Naive thymus-derived CD4-positive, alpha-beta T cell (primary cell): Measurements from ENCODE around the gene ENTPD6. TPM values are rescaled to one million over a fixed set of nuclear protein-coding genes. Genes with fewer than 3 reads are reported as not detected.
A peak's percentile ranks its signal among the peaks of the same experiment; 100 is the strongest.

Source experiments
- ATAC-seq: fragments of 150-1000 bp; cut with Tn5 transposase; 2 replicates; pipeline ENCODE4 v1.10.0; 2021; ENCODE audit warnings: mild to moderate bottlenecking, moderate library complexity
- CTCF ChIA-PET: fragments of 350-600 bp; sonication (Branson Sonifier 250); formaldehyde crosslinking; loops from one replicate; lab custom pipeline; 2021; ENCODE audit warnings: antibody characterized with exemption; lab: Charles Lee
- POLR2A ChIA-PET: fragments of 350-600 bp; sonication (Branson Sonifier 250); formaldehyde crosslinking; loops from one replicate; lab custom pipeline; 2021; ENCODE audit warnings: antibody characterized with exemption, inconsistent platforms; lab: Charles Lee
- DNase-seq, 9 donors: peaks; one replicate each; pipeline versions ENCODE4 v3.0.0 to v3.0.0-alpha.2; 2020 to 2022; ENCODE audit warnings: mixed read lengths in 1 of 9
- H3K27ac ChIP-seq: one replicate; pipeline ENCODE4 v1.7.0; 2013; ENCODE audit warnings: mild to moderate bottlenecking, low read depth, low read length, moderate library complexity
- H3K27me3 ChIP-seq, 2 donors: one replicate each; pipeline ENCODE4 v1.7.0; 2013; ENCODE audit warnings: low read length in 2 of 2, mild to moderate bottlenecking in 2 of 2, moderate library complexity in 2 of 2; ENCODE audit not compliant: control insufficient read depth in 2 of 2, insufficient read depth in 2 of 2
- H3K36me3 ChIP-seq, 3 experiments: 1 replicate in 2 of 3; 2 replicates in 1 of 3; pipeline ENCODE4 v1.7.0; 2013; ENCODE audit warnings: low read length in 3 of 3, mild to moderate bottlenecking in 3 of 3, moderate library complexity in 1 of 3; ENCODE audit not compliant: insufficient read depth in 3 of 3, control insufficient read depth in 2 of 3
- H3K4me1 ChIP-seq, 2 donors: one replicate each; pipeline ENCODE4 v1.7.0; 2013; ENCODE audit warnings: low read length in 2 of 2, mild to moderate bottlenecking in 2 of 2, moderate library complexity in 1 of 2; ENCODE audit not compliant: control insufficient read depth in 2 of 2, insufficient read depth in 2 of 2
- H3K4me3 ChIP-seq: 2 replicates; pipeline ENCODE4 v1.7.0; 2013; ENCODE audit warnings: mild to moderate bottlenecking, low read length
- H3K9me3 ChIP-seq, 3 experiments: 1 replicate in 2 of 3; 2 replicates in 1 of 3; pipeline ENCODE4 v1.7.0; 2013; ENCODE audit warnings: low read length in 3 of 3; ENCODE audit not compliant: control insufficient read depth in 2 of 3
- H3K27ac Mint-ChIP-seq, 9 donors: one replicate each; pipeline ENCODE4 v1.8.0; 2020 to 2022; ENCODE audit warnings: mixed read lengths in 9 of 9, mild to moderate bottlenecking in 8 of 9, moderate library complexity in 5 of 9, inconsistent platforms in 2 of 9
- H3K27me3 Mint-ChIP-seq, 5 donors: one replicate each; pipeline ENCODE4 v1.8.0; 2021 to 2022; ENCODE audit warnings: mixed read lengths in 5 of 5, mild to moderate bottlenecking in 1 of 5
- H3K36me3 Mint-ChIP-seq, 5 donors: one replicate each; pipeline ENCODE4 v1.8.0; 2020 to 2022; ENCODE audit warnings: mixed read lengths in 5 of 5, mild to moderate bottlenecking in 3 of 5, inconsistent platforms in 1 of 5
- H3K4me1 Mint-ChIP-seq, 7 donors: one replicate each; pipeline ENCODE4 v1.8.0; 2020 to 2022; ENCODE audit warnings: mixed read lengths in 7 of 7, mild to moderate bottlenecking in 3 of 7, inconsistent platforms in 1 of 7
- H3K4me3 Mint-ChIP-seq, 10 donors: one replicate each; pipeline ENCODE4 v1.8.0; 2020 to 2022; ENCODE audit warnings: mild to moderate bottlenecking in 10 of 10, mixed read lengths in 10 of 10, moderate library complexity in 6 of 10, inconsistent platforms in 2 of 10
- H3K9me3 Mint-ChIP-seq, 11 donors: one replicate each; pipeline ENCODE4 v1.8.0; 2020 to 2022; ENCODE audit warnings: mixed read lengths in 11 of 11, mild to moderate bottlenecking in 4 of 11, inconsistent platforms in 1 of 11, moderate library complexity in 1 of 11
- intact Hi-C, 2 donors: fragments of 100-400 bp; cut with micrococcal nuclease; formaldehyde crosslinking; loops; one replicate each; pipeline ENCODE4 v1.15.1; 2023
- polyA plus RNA-seq, 2 donors: library from polyadenylated mRNA; unstranded; fragments of 300-500 nt; fragmentation: Illumina TruSeq; gene quantifications; one replicate each; pipeline ENCODE4 v1.2.3, GENCODE V29; 2021
- total RNA-seq, 6 experiments: library from RNA in 5 of 6; stranded (reverse) in 5 of 6; gene quantifications; 1 replicate in 5 of 6; 2 replicates in 1 of 6; pipeline ENCODE4 v1.2.3 and lab custom pipeline; 2021 to 2026

The ENTPD6 gene
- total and polyA plus RNA-seq, 7 experiments from 2014 or later, result 41.1 to 108 (median 68.6) TPM

DNA sequence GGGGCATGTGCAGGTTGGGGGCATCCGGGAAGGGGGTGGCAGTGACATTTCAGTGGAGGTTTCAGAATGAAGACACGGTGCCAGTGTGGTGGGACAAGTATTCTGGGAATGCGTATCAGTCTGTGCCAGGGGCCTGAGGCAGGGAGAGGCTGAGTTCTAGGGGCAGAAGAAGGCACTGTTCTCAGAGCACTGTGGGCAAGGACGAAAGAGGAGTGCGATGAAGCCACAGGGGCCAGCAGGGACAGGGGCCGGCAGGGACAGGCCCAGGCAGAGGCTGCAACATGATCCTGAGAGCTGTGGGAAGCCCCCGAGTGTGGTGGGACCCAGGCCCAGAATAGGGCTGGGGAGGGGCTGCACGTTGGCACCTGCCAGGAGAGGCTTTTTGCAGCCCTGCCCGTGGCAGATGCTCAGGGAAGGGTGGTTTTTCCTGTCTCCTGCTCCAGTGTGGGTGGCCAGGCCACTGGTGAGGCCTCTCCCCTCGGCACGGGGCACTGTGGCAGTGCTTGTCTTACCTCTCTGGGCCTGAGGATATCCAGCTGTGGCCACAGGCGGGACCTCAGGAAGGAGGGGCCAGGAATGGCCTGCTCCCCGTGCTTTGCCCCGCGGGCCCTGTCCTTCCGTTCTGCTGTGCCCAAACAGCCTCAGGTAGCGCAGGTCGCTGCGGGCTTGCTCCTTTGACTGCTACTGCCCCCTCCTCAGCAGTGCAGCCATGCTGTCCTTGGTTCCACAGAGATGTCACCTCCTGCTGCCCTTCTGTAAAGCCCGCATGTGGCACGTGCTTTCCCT lies 10.0 kb downstream of the ENTPD6 start:
- Histone ChIP-seq H3K4me1 (no peaks in the 10 kb centered on the region), H3K36me3 (peaks cover 0 to 14% (median 0%) of the 10 kb centered on the region in 3 experiments), H3K27me3 (no peaks in the 10 kb centered on the region), H3K9me3 (no peaks in the 10 kb centered on the region), H3K4me3 (no peak overlapping the region), H3K27ac (no peak overlapping the region)
- peaks cover 0 to 12% (median 5%) of the 10 kb centered on the region in 5 donors for H3K36me3 Mint-ChIP-seq
- ChIA-PET CTCF (no interaction called here), POLR2A (interaction anchor here (1.3 kb wide), 1 partner anchor 11 kb away, joined by 3 read pairs; no protein-coding TSS in a partner anchor)
- H3K27me3 Mint-ChIP-seq, result no peaks in the 10 kb centered on the region
- intact Hi-C loops, result no loop called here
- H3K27ac Mint-ChIP-seq, result peak overlapping the region in 1 of 9 donors; percentile 82
- ATAC-seq, result no peak
- no peaks in the 10 kb centered on the region for H3K9me3 Mint-ChIP-seq
- no peak for DNase-seq
- no peak overlapping the region for H3K4me3 Mint-ChIP-seq
- H3K4me1 Mint-ChIP-seq, result peaks cover 6 to 46% (median 31%) of the 10 kb centered on the region in 7 donors

DNA sequence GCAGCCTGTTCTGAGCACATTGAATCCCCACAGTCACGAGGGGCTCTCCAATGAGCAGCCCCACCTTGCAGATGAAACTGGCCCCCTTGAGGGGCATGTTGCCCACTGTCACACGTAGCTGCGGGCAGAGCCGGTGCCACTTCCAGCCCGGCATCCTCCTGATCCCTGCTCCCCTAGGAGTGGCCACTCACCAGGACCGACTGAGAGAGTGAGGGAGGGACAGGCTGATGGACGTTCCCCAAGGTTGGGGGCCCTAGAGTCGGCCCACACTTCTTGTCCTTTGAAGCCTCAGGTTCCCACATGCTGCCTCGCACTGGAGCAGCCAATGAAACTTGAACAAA lies 10.5 kb downstream of the ENTPD6 start:
- Mint-ChIP-seq H3K4me1 (peaks cover 4 to 40% (median 25%) of the 10 kb centered on the region in 7 donors), H3K27me3 (no peaks in the 10 kb centered on the region), H3K27ac (no peak overlapping the region), H3K36me3 (peaks cover 0 to 12% (median 4%) of the 10 kb centered on the region in 5 donors), H3K4me3 (no peak overlapping the region), H3K9me3 (no peaks in the 10 kb centered on the region)
- H3K27me3 ChIP-seq, result no peaks in the 10 kb centered on the region
- intact Hi-C loops, result no loop called here
- peaks cover 0 to 19% (median 0%) of the 10 kb centered on the region in 3 experiments for H3K36me3 ChIP-seq
- ChIA-PET POLR2A (no interaction called here), CTCF (no interaction called here)
- DNase-seq, result no peak
- H3K27ac ChIP-seq, result no peak overlapping the region
- no peaks in the 10 kb centered on the region for H3K9me3 ChIP-seq
- H3K4me3 ChIP-seq, result no peak overlapping the region
- ATAC-seq, result no peak
- no peaks in the 10 kb centered on the region for H3K4me1 ChIP-seq

DNA sequence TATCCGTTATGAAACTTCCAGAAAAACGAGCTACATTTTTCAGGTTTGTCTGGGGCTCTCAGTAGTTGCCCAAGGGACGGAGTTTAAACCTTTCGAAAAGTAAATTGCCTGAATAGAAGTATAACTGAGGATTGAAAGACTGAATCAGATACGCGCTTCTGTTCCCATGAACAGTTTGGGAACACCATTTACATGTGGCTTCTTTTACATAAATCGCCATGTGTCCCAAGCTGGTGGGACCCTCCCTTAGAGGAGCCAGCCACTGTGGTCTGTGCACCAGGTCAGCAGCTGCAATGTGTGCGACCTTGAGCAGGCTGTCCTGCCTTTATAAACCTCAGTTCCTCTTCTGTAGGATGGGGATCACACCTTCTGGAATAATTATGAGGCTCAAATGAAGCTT lies 11.0 kb downstream of the ENTPD6 start:
- Mint-ChIP-seq H3K9me3 (no peaks in the 10 kb centered on the region), H3K4me3 (no peak overlapping the region)

DNA sequence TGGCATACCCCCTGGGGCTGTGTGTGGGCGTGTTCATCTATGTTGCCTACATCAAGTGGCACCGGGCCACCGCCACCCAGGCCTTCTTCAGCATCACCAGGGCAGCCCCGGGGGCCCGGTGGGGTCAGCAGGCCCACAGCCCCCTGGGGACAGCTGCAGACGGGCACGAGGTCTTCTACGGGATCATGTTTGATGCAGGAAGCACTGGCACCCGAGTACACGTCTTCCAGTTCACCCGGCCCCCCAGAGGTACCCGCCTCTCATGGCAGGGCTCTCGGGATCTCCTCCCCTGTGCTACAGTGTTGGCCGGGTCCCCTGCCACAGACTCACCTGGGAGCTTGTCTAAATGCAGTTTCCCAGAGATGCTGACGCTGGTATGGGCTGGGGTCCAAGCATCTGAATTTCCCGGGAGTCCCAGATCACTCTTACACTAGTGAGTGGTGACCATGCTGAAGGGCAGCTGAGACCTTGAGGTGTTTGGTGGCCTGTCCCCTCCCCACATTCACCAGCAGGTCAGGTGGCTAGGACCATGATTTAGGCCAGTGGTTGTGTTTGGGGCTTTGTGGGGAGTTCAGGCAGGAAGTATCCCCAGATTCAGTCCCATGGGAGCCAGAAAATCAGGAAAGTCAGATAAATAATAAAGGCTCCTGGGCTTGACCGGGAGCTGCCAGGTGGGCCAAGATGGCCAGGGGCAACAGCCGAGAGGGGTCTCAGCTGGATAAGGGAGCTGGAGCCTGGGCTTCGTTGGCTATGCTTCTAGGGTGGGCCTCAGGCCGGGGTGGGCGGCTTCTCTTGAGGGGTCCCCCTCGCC lies 11.8 kb downstream of the ENTPD6 start:
- H3K36me3 ChIP-seq, result peaks cover 0 to 32% (median 8%) of the 10 kb centered on the region in 3 experiments
- no peaks in the 10 kb centered on the region for H3K27me3 Mint-ChIP-seq
- H3K27ac Mint-ChIP-seq, result no peak overlapping the region
- ChIA-PET CTCF (no interaction called here), POLR2A (interaction anchor here (1.4 kb wide), 1 partner anchor 13 kb away, joined by 3 read pairs; no protein-coding TSS in a partner anchor)
- H3K9me3 ChIP-seq, result no peaks in the 10 kb centered on the region
- no peaks in the 10 kb centered on the region for H3K27me3 ChIP-seq
- no peak overlapping the region for H3K27ac ChIP-seq
- H3K36me3 Mint-ChIP-seq, result peaks cover 0 to 24% (median 6%) of the 10 kb centered on the region in 5 donors
- H3K4me1 Mint-ChIP-seq, result peaks cover 4 to 28% (median 18%) of the 10 kb centered on the region in 7 donors
- intact Hi-C loops, result no loop called here
- no peak for ATAC-seq
- H3K4me3 ChIP-seq, result no peak overlapping the region
- H3K4me3 Mint-ChIP-seq, result no peak overlapping the region
- no peak for DNase-seq
- no peaks in the 10 kb centered on the region for H3K9me3 Mint-ChIP-seq
- no peaks in the 10 kb centered on the region for H3K4me1 ChIP-seq

More for the DNA sequence above, 11.0 kb downstream of the ENTPD6 start:
- intact Hi-C loops, result no loop called here
- Histone ChIP-seq H3K27ac (no peak overlapping the region), H3K4me1 (no peaks in the 10 kb centered on the region), H3K27me3 (no peaks in the 10 kb centered on the region), H3K36me3 (peaks cover 0 to 24% (median under 1%) of the 10 kb centered on the region in 3 experiments), H3K4me3 (no peak overlapping the region), H3K9me3 (no peaks in the 10 kb centered on the region)
- H3K27me3 Mint-ChIP-seq, result no peaks in the 10 kb centered on the region
- H3K4me1 Mint-ChIP-seq, result peaks cover 4 to 35% (median 24%) of the 10 kb centered on the region in 7 donors
- CTCF ChIA-PET, result no interaction called here
- DNase-seq, result no peak
- H3K27ac Mint-ChIP-seq, result no peak overlapping the region
- H3K36me3 Mint-ChIP-seq, result peaks cover 0 to 15% (median 4%) of the 10 kb centered on the region in 5 donors
- POLR2A ChIA-PET, result no interaction called here
- no peak for ATAC-seq

DNA sequence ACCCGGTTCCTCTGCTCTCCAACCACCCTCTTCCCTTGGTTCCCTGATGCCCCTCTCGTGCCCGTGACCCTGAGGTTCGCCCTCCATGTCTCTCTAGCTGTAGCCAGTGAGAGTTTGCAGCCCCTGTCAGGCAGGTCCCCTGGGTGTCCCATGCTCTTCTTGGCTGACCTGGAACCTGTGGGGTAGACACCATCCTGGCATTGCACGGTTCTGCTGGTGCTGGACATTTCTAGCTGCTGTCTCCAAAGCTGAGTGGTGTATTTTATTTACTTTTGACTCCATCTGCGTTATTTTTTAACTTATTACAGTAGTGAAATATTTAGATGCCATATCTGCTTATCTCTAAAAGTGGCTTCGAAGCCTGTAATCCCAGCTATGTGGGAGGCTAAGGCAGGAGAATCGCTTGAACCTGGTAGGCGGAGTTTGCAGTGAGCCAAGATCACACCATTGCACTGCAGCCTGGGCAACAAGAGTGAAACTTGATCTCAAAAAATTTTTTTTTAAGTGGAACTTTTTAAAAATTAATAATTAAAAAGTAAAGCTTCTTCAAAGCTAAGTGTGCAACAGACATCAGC lies 12.5 kb downstream of the ENTPD6 start:
- H3K4me1 Mint-ChIP-seq, result peaks cover 3 to 22% (median 13%) of the 10 kb centered on the region in 7 donors
- no peak overlapping the region for H3K27ac Mint-ChIP-seq
- Histone ChIP-seq H3K9me3 (no peaks in the 10 kb centered on the region), H3K4me3 (no peak overlapping the region), H3K36me3 (peaks cover 0 to 36% (median 9%) of the 10 kb centered on the region in 3 experiments), H3K27me3 (no peaks in the 10 kb centered on the region), H3K4me1 (no peaks in the 10 kb centered on the region), H3K27ac (no peak overlapping the region)
- intact Hi-C loops, result no loop called here
- DNase-seq, result no peak
- ChIA-PET POLR2A (interaction anchor here (1.4 kb wide), 1 partner anchor 13 kb away, joined by 3 read pairs; no protein-coding TSS in a partner anchor), CTCF (no interaction called here)
- H3K9me3 Mint-ChIP-seq, result no peaks in the 10 kb centered on the region
- H3K36me3 Mint-ChIP-seq, result peaks cover 0 to 21% (median 6%) of the 10 kb centered on the region in 5 donors
- no peak for ATAC-seq
- no peak overlapping the region for H3K4me3 Mint-ChIP-seq
- H3K27me3 Mint-ChIP-seq, result no peaks in the 10 kb centered on the region

DNA sequence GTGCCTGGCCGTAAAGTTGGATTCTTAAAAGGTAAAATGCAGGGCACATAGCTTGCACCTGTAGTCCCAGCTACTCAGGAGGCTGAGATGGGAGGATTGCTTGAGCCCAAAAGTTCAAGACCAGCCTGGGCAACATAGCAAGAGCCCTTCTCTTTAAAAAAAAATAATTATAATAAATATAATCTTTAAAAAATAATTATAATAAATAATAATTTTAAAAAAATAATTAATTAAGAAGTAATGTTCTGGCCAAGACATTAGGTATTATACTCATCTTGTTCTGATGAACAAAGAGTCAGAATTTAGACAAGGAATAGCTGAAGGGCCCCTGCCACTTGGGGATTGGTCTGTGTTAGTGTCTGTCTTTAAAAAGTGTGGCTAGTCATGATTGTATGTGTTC lies 13.9 kb downstream of the ENTPD6 start:
- Mint-ChIP-seq H3K4me1 (peaks cover 0 to 8% (median 6%) of the 10 kb centered on the region in 7 donors), H3K36me3 (peaks cover 0 to 17% (median 6%) of the 10 kb centered on the region in 5 donors), H3K27ac (no peak overlapping the region), H3K4me3 (no peak overlapping the region), H3K27me3 (no peaks in the 10 kb centered on the region), H3K9me3 (no peaks in the 10 kb centered on the region)
- ChIA-PET POLR2A (no interaction called here), CTCF (no interaction called here)
- no peaks in the 10 kb centered on the region for H3K9me3 ChIP-seq
- intact Hi-C loops, result no loop called here
- no peaks in the 10 kb centered on the region for H3K27me3 ChIP-seq
- H3K27ac ChIP-seq, result no peak overlapping the region
- no peak overlapping the region for H3K4me3 ChIP-seq
- ATAC-seq (no peak), DNase-seq (no peak)
- H3K36me3 ChIP-seq, result peaks cover 0 to 49% (median 9%) of the 10 kb centered on the region in 3 experiments
- H3K4me1 ChIP-seq, result no peaks in the 10 kb centered on the region
